Thyroid gland (tissue), 4 donors: ENCODE measurements around the gene TIGD4. TPM values are rescaled to one million over a fixed set of nuclear protein-coding genes. Genes with fewer than 3 reads are reported as not detected.

Experiments used
- DNase-seq, 2 donors: peaks; one replicate each; pipeline ENCODE4 v3.0.0-alpha.2; 2019
- H3K27ac ChIP-seq, 3 donors: fragments of 200-600 bp; sonication (generic); 1 replicate in 2 of 3; 2 replicates in 1 of 3; pipeline ENCODE4 v1.5.1; 2016 to 2019; ENCODE audit warnings: mild to moderate bottlenecking in 1 of 3, moderate library complexity in 1 of 3
- H3K27me3 ChIP-seq: fragments of 200-600 bp; sonication (generic); one replicate; pipeline ENCODE4 v1.5.1; 2019
- H3K36me3 ChIP-seq, 2 donors: fragments of 200-600 bp; sonication (generic); one replicate each; pipeline ENCODE4 v1.5.1; 2016 to 2019
- H3K4me1 ChIP-seq, 2 donors: fragments of 200-600 bp; sonication (generic); one replicate each; pipeline ENCODE4 v1.5.1; 2017 to 2019
- H3K4me3 ChIP-seq, 3 donors: fragments of 200-600 bp; sonication (generic); replicated peaks in 1 of 3; 1 replicate in 2 of 3; 2 replicates in 1 of 3; pipeline ENCODE4 v1.5.1; 2016; ENCODE audit warnings: mild to moderate bottlenecking in 1 of 3
- H3K9me3 ChIP-seq: fragments of 200-600 bp; sonication (generic); one replicate; pipeline ENCODE4 v1.5.1; 2017
- POLR2A ChIP-seq, 2 donors: fragments of 450-650 bp; IDR thresholded peaks; one replicate each; pipeline ENCODE4 v1.6.1; 2017; ENCODE audit warnings: antibody characterized with exemption in 2 of 2, mild to moderate bottlenecking in 2 of 2, moderate library complexity in 1 of 2
- WGBS, 2 donors: methylation state at CpG; one replicate each; pipeline ENCODE4 v1.1.5; 2017; 5-methylcytosine and 5-hydroxymethylcytosine counted together
- intact Hi-C: fragments of 100-400 bp; cut with DNase I; formaldehyde crosslinking; loops from one replicate; pipeline ENCODE4 v1.15.1; 2023
- total RNA-seq, 4 donors: library from RNA; depleted of rRNA; stranded (reverse); fragments of >200 nt; gene quantifications; one replicate each; pipeline ENCODE4 v1.2.3, GENCODE V29; 2016
- TF ChIP-seq, protein P1 (sequence below), 6 experiments: fragments of 200-600 bp in 3 of 6; fragments of 450-650 bp in 3 of 6; sonication (generic) in 3 of 6; IDR thresholded peaks; one replicate each; pipeline ENCODE4 v1.5.1; 2016 to 2019; ENCODE audit warnings: antibody characterized with exemption in 6 of 6, mild to moderate bottlenecking in 2 of 6, inconsistent platforms in 1 of 6, moderate library complexity in 1 of 6

Gene TIGD4
- total RNA-seq, 4 donors from 2014 or later = 0.67 to 2.4 (median 1.8) TPM

DNA sequence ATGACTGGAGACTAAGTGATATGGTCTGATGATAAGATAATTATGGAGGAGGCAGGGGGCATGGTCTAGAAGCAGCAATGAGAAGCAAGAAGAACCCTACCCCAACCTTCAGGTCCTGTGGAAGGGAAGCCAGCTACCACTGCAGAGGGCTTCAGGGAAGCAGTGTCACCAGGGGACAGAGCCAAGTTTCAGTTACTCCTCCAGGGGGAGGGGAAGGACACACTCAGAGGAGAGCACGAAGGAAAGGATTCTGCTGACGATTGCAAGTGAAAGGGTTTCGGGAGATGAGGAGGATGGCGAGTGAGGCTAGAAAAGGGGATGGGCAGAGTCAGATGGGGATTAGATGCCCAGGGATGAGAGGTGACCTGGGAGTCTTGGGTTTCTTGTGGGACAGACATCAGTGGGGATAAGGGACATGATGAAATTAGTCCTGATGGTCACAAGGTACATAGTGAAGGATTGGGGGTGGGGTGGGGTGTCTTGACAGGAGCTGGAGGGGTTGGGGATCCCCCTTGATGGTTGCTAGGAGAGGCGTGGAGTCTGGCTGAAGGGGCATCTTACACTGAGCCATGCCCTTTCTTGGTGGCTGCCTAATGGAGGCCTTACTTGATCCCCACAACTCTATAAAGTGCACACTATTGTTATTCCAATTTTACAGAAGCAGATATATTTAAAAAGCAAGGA lies 45.4 kb downstream of the TIGD4 start:
- no peak overlapping the region for H3K4me3 ChIP-seq
- no peak overlapping the region for H3K27ac ChIP-seq
- H3K36me3 ChIP-seq = no peaks in the 10 kb centered on the region
- H3K27me3 ChIP-seq = no peaks in the 10 kb centered on the region
- H3K9me3 ChIP-seq = no peaks in the 10 kb centered on the region
- 77 to 82% methylated on average over 5 of the region's 5 CpGs for WGBS, 2 donors
- intact Hi-C loops = no loop called here
- DNase-seq = no peak
- no peaks in the 10 kb centered on the region for H3K4me1 ChIP-seq
- no peak for TF ChIP-seq POLR2A (IDR thresholded peaks at IDR 0.05)
- TF ChIP-seq, protein P1, sequence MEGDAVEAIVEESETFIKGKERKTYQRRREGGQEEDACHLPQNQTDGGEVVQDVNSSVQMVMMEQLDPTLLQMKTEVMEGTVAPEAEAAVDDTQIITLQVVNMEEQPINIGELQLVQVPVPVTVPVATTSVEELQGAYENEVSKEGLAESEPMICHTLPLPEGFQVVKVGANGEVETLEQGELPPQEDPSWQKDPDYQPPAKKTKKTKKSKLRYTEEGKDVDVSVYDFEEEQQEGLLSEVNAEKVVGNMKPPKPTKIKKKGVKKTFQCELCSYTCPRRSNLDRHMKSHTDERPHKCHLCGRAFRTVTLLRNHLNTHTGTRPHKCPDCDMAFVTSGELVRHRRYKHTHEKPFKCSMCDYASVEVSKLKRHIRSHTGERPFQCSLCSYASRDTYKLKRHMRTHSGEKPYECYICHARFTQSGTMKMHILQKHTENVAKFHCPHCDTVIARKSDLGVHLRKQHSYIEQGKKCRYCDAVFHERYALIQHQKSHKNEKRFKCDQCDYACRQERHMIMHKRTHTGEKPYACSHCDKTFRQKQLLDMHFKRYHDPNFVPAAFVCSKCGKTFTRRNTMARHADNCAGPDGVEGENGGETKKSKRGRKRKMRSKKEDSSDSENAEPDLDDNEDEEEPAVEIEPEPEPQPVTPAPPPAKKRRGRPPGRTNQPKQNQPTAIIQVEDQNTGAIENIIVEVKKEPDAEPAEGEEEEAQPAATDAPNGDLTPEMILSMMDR (IDR thresholded peaks at IDR 0.05) = no peak

DNA sequence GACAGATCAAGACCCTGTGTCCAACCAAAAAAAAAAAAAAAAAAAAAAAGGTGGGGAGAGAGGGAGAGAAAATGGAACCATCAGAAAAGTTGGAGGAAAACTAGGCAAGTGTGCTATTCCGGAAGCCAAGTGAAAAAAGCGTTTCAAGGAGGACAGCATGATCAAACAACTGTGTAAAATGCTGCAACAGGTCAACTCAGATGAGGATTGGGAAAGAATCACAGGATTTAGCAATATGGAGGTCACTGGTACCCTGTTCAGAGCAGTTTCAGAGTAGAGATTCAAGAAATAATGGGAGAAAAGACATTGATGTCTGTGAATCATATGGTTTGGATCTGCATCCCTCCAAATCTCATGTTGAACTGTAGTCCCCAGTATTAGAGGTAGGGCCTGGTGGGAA lies 47.5 kb downstream of the TIGD4 start:
- Histone ChIP-seq H3K9me3 (no peaks in the 10 kb centered on the region), H3K4me3 (no peak overlapping the region), H3K27ac (no peak overlapping the region), H3K27me3 (no peaks in the 10 kb centered on the region), H3K4me1 (no peaks in the 10 kb centered on the region), H3K36me3 (no peaks in the 10 kb centered on the region)
- TF ChIP-seq, protein P1 (IDR thresholded peaks at IDR 0.05) = no peak
- no peak for TF ChIP-seq POLR2A (IDR thresholded peaks at IDR 0.05)
- intact Hi-C loops = no loop called here
- WGBS, 2 donors = 94 to 95% methylated on average over 2 of the region's 2 CpGs
- no peak for DNase-seq

DNA sequence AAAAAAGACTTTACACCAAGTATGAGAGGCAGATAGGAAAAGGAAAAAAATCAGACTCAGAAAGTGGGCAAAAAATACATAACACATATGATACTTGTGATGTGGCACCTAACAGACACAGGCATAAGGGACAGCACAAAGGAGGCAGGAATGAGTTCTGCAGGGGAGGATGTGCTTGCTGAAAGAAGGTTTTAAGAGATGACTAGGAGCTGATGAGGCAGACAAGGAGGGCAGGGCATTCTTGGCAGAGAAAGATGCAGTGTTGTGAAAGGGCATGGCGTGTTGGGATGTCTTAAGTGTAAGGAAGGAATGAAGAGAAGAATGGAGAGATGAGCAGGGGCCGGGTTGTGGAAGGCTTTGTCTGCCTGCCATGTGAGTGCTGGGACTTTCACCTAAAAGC lies 50.1 kb downstream of the TIGD4 start:
- H3K9me3 ChIP-seq = no peaks in the 10 kb centered on the region
- H3K27ac ChIP-seq = no peak overlapping the region
- intact Hi-C loops = no loop called here
- TF ChIP-seq, protein P1 (IDR thresholded peaks at IDR 0.05) = no peak
- no peak for TF ChIP-seq POLR2A (IDR thresholded peaks at IDR 0.05)
- 38 to 40% methylated on average over 2 of the region's 2 CpGs for WGBS, 2 donors
- no peaks in the 10 kb centered on the region for H3K27me3 ChIP-seq
- no peaks in the 10 kb centered on the region for H3K36me3 ChIP-seq
- no peaks in the 10 kb centered on the region for H3K4me1 ChIP-seq
- no peak for DNase-seq
- H3K4me3 ChIP-seq = no peak overlapping the region

DNA sequence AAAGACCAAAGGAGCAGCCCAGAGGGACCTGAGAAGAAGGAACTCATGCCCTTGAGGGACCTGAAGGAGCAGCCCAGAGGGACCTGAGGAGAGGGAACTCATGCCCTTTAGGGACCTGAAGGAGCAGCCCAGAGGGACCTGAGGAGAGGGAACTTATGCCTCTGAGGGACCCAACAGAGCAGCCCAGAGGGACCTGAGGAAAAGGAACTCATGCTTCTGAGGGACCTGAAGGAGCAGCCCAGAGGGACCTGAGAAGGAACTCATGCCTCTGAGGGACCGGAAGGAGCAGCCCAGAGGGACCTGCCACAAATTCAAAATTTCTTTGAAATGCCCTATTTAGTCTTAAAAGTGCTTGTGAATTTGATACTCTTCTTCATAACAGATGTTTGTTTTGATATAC lies 51.2 kb downstream of the TIGD4 start:
- no peak for DNase-seq
- no peak for TF ChIP-seq POLR2A (IDR thresholded peaks at IDR 0.05)
- TF ChIP-seq, protein P1 (IDR thresholded peaks at IDR 0.05) = no peak
- Histone ChIP-seq H3K4me3 (no peak overlapping the region), H3K27ac (no peak overlapping the region), H3K9me3 (no peaks in the 10 kb centered on the region), H3K4me1 (no peaks in the 10 kb centered on the region), H3K36me3 (no peaks in the 10 kb centered on the region), H3K27me3 (no peaks in the 10 kb centered on the region)
- intact Hi-C loops = no loop called here
- 76 to 91% methylated on average over 1 of the region's 1 CpG for WGBS, 2 donors

DNA sequence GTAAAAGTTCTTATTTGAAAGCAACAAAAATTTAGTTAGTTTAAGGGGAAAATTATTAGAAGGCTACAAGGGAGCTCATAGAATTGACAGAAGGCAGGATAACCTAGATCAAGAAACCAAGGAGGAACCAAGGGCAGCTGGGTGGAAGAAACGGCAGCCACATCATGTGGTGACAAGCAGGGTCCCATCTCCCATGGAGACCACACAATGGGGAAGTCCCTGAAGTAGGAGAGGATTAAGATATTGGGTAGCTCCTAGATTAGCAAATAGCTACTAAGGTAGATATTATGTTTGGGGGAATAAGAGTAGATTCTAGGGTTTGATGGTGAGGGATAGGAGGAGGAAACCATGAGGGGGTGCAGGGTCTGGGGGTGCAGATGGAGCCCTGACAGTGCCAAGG lies 51.7 kb downstream of the TIGD4 start:
- no peak for DNase-seq
- Histone ChIP-seq H3K9me3 (no peaks in the 10 kb centered on the region), H3K4me3 (no peak overlapping the region), H3K36me3 (no peaks in the 10 kb centered on the region), H3K27me3 (no peaks in the 10 kb centered on the region), H3K4me1 (no peaks in the 10 kb centered on the region), H3K27ac (no peak overlapping the region)
- intact Hi-C loops = no loop called here
- TF ChIP-seq, protein P1 (IDR thresholded peaks at IDR 0.05) = no peak
- TF ChIP-seq POLR2A (IDR thresholded peaks at IDR 0.05) = no peak
- WGBS, 2 donors = 56 to 59% methylated on average over 1 of the region's 1 CpG
